Keratinocyte (primary cell): ENCODE measurements around the gene KCNJ12. TPM values are rescaled to one million over a fixed set of nuclear protein-coding genes. Genes with fewer than 3 reads are reported as not detected.
A peak's percentile ranks its signal among the peaks of the same experiment; 100 is the strongest.
"Not testable (repeated sequence)": the region's sequence is repeated elsewhere in the genome, so short reads cannot be mapped to it uniquely, and the experiment has no call there.

Experiments
- DNase-seq: peaks from one replicate; pipeline ENCODE4 v3.0.0-alpha.2; 2011; ENCODE audit warnings: low read depth, missing footprints, low spot score
- FAIRE-seq: peaks from 2 replicates; lab custom pipeline; 2011; peaks lifted over from hg19 to GRCh38; lab: Jason Lieb, UNC
- H2AFZ ChIP-seq: 2 replicates; pipeline ENCODE4 v1.6.0; 2012; ENCODE audit warnings: low read length, control low read depth, inconsistent platforms; ENCODE audit not compliant: control insufficient read depth
- H3K27ac ChIP-seq: 2 replicates; pipeline ENCODE4 v1.5.1; 2011; ENCODE audit warnings: low read length; ENCODE audit not compliant: control insufficient read depth, insufficient read depth
- H3K27me3 ChIP-seq: 3 replicates; pipeline ENCODE4 v1.6.0; 2011; ENCODE audit warnings: low read length; ENCODE audit not compliant: control insufficient read depth, insufficient read depth; ENCODE audit errors: extremely low read depth
- H3K36me3 ChIP-seq, 2 experiments: 2 replicates in 1 of 2; 3 replicates in 1 of 2; pipeline ENCODE4 v1.5.1; 2011; ENCODE audit warnings: low read length in 2 of 2, mild to moderate bottlenecking in 1 of 2; ENCODE audit not compliant: control insufficient read depth in 2 of 2, insufficient read depth in 2 of 2; ENCODE audit errors: extremely low read depth in 1 of 2
- H3K4me1 ChIP-seq: 3 replicates; pipeline ENCODE4 v1.5.1; 2011; ENCODE audit warnings: low read length; ENCODE audit not compliant: control insufficient read depth, insufficient read depth; ENCODE audit errors: extremely low read depth
- H3K4me2 ChIP-seq: 3 replicates; pipeline ENCODE4 v1.6.0; 2011; ENCODE audit warnings: low read depth, low read length; ENCODE audit not compliant: control insufficient read depth, insufficient read depth; ENCODE audit errors: extremely low read depth
- H3K4me3 ChIP-seq, 3 experiments: fragments of 200-600 bp in 1 of 3; sonication (generic) in 1 of 3; 2 replicates in 2 of 3; 3 replicates in 1 of 3; pipeline ENCODE4 v1.5.1; 2011 to 2016; ENCODE audit warnings: low read length in 3 of 3, mild to moderate bottlenecking in 3 of 3, control low read depth in 2 of 3, inconsistent platforms in 1 of 3, low read depth in 1 of 3, mixed read lengths in 1 of 3, mixed run types in 1 of 3, moderate library complexity in 1 of 3; ENCODE audit not compliant: control insufficient read depth in 2 of 3, insufficient read depth in 2 of 3; ENCODE audit errors: extremely low read depth in 1 of 3
- H3K79me2 ChIP-seq: 2 replicates; pipeline ENCODE4 v1.6.0; 2012; ENCODE audit warnings: low read length; ENCODE audit not compliant: control insufficient read depth, insufficient read depth
- H3K9ac ChIP-seq: 3 replicates; pipeline ENCODE4 v1.6.0; 2011; ENCODE audit warnings: low read length; ENCODE audit not compliant: control insufficient read depth, insufficient read depth; ENCODE audit errors: extremely low read depth
- H3K9me1 ChIP-seq: 3 replicates; pipeline ENCODE4 v1.6.0; 2011; ENCODE audit warnings: low read length; ENCODE audit not compliant: control insufficient read depth, insufficient read depth; ENCODE audit errors: extremely low read depth
- H3K9me3 ChIP-seq: 2 replicates; pipeline ENCODE4 v1.5.1; 2012; ENCODE audit warnings: low read depth, low read length; ENCODE audit not compliant: control insufficient read depth
- H4K20me1 ChIP-seq: 3 replicates; pipeline ENCODE4 v1.6.0; 2011; ENCODE audit warnings: low read length; ENCODE audit not compliant: control insufficient read depth, insufficient read depth; ENCODE audit errors: extremely low read depth
- dilution Hi-C: fragments of 300-500 bp; cut with MboI; formaldehyde crosslinking; loops from one replicate; pipeline ENCODE4 v1.7.0; 2020; ENCODE audit warnings: low sequenced_read_pairs; ENCODE audit not compliant: extremely low pct_ligation_motif_present
- polyA plus RNA-seq, 5 experiments: library from polyadenylated mRNA; depleted of rRNA in 3 of 5; stranded (reverse) in 3 of 5; stranded (forward) in 1 of 5; unstranded in 1 of 5; fragments of >200 nt; gene quantifications; 1 replicate in 1 of 5; 2 replicates in 3 of 5; 3 replicates in 1 of 5; pipeline versions ENCODE4 v1.2.1 to v1.2.3, GENCODE V29; 2011 to 2012; ENCODE audit warnings: missing spikeins in 2 of 5, low read depth in 1 of 5, low replicate concordance in 1 of 5

Gene KCNJ12
- polyA plus RNA-seq, 1 donor (not counting 4 experiments of a cell fraction or from before 2014, with no cell fraction given): 0.04 TPM

DNA sequence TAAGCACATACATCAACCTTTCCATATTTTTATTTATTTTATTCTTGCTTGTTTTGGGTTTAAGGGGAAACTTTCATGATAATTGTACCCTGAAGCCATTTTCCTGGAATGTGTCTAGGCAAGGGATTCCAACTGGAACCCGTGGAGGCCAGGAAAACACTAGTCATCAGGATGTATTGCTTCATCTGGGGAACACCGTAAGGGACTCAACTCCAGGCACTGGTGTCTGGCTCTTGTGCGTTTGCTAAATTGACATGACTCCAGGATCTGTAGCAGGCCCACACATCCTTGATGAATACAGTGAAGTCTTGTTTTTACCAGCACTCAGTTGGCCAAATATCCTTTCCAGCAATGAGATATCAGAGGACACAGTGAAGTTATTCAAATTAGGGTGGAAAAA lies 51.6 kb downstream of the KCNJ12 start:
- H3K4me1 ChIP-seq, H3K4me3 ChIP-seq, H3K27me3 ChIP-seq, H3K9ac ChIP-seq, H3K9me3 ChIP-seq, H3K36me3 ChIP-seq, H3K9me1 ChIP-seq, DNase-seq, H4K20me1 ChIP-seq, H2AFZ ChIP-seq, dilution Hi-C loops, H3K27ac ChIP-seq, H3K79me2 ChIP-seq, FAIRE-seq, H3K4me2 ChIP-seq: not testable (repeated sequence)

DNA sequence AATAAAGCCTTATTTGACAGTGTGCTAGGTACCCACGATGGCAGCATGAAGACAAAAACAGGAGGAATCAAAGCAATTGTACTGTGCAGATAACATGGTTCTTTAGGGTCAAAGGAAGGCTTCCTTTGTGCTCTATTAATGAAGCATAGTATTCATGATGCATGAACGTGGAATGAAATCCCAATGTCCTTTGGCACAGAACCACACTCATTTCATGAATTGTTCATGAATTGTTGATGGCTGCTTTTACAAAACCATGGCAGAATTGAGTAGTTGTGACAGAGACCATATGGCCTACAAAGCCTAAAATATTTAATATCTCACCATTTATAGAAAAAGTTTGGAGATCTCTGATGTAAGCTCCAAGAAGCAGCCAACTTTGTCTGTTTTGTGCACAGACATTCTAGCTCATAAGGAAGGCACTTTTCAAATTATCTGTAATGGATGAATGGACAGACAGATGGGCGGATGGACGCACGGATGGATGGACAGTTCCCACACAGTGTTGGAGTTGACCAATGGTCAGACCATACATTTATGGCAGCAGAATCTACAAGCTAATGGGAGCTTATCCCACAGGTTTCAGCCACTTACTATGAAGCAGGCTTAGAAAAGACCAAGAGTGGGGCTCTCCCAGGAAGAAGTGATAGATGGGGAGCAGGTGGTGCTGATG lies 52.7 kb downstream of the KCNJ12 start:
- dilution Hi-C loops, H4K20me1 ChIP-seq, DNase-seq, H3K9ac ChIP-seq, H3K9me3 ChIP-seq, H3K4me1 ChIP-seq, H2AFZ ChIP-seq, H3K4me3 ChIP-seq, FAIRE-seq, H3K4me2 ChIP-seq, H3K9me1 ChIP-seq, H3K36me3 ChIP-seq, H3K79me2 ChIP-seq, H3K27ac ChIP-seq, H3K27me3 ChIP-seq: not testable (repeated sequence)

GRCh38 chr17:21429921-21430628 lies 53.9 kb downstream of the KCNJ12 start:
- DNase-seq, H3K36me3 ChIP-seq, H4K20me1 ChIP-seq, H3K9ac ChIP-seq, H3K4me3 ChIP-seq, H3K27me3 ChIP-seq, H3K27ac ChIP-seq, dilution Hi-C loops, H3K9me1 ChIP-seq, H3K79me2 ChIP-seq, H2AFZ ChIP-seq, H3K4me1 ChIP-seq, H3K9me3 ChIP-seq, H3K4me2 ChIP-seq: not testable (repeated sequence)
- FAIRE-seq: peak; percentile 82

DNA sequence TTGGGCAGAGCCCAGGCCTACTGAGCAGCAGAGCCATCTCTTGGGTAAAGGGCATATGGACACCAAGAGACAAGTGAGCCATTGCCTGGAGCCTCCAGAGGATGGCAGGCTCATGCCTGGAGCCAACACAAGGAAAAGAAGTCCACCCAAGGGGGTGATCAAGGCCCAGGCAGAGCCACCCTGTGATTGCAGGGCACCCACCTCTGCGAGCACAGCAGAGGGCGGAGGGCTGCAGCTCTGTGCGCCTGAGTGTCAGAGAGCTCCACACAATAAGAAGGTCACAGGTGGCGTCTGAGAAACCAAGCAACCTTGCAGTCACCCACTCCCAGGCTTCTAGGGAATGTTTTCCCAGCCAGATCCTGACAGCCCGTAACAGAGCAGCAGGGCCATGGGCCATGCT lies 57.8 kb downstream of the KCNJ12 start:
- H3K9ac ChIP-seq, H3K36me3 ChIP-seq, H3K27ac ChIP-seq, dilution Hi-C loops, FAIRE-seq, H3K4me2 ChIP-seq, H2AFZ ChIP-seq, H3K79me2 ChIP-seq, H3K27me3 ChIP-seq, H3K9me3 ChIP-seq, H3K4me1 ChIP-seq, H4K20me1 ChIP-seq, DNase-seq, H3K9me1 ChIP-seq, H3K4me3 ChIP-seq: not testable (repeated sequence)

DNA sequence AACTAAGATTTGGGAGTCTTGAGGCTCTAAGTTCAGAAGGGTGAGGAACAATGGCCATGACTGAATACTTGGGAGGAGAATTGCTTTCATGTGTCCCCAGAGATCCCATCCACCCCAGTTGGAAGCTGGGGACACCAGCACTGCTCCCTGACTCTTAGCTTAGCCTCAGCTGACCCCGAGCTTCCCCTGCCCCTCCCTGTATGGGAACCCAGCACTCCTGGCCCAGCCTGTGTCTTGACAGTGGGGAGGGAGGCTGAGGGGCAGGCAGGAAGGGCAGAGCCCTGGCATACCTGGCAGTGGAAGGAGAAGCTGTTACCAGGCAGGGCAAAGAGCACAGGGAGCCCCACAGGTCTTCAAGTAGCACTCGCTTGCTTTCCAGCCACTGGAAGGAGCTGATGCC lies 58.8 kb downstream of the KCNJ12 start:
- H3K36me3 ChIP-seq, H3K4me2 ChIP-seq, H3K4me1 ChIP-seq, H3K4me3 ChIP-seq, H3K27ac ChIP-seq, H3K9ac ChIP-seq, FAIRE-seq, dilution Hi-C loops, H3K79me2 ChIP-seq, H2AFZ ChIP-seq, H3K9me3 ChIP-seq, H3K27me3 ChIP-seq, H3K9me1 ChIP-seq, H4K20me1 ChIP-seq, DNase-seq: not testable (repeated sequence)
